ENCODE data around the gene TMIE.

DNA sequence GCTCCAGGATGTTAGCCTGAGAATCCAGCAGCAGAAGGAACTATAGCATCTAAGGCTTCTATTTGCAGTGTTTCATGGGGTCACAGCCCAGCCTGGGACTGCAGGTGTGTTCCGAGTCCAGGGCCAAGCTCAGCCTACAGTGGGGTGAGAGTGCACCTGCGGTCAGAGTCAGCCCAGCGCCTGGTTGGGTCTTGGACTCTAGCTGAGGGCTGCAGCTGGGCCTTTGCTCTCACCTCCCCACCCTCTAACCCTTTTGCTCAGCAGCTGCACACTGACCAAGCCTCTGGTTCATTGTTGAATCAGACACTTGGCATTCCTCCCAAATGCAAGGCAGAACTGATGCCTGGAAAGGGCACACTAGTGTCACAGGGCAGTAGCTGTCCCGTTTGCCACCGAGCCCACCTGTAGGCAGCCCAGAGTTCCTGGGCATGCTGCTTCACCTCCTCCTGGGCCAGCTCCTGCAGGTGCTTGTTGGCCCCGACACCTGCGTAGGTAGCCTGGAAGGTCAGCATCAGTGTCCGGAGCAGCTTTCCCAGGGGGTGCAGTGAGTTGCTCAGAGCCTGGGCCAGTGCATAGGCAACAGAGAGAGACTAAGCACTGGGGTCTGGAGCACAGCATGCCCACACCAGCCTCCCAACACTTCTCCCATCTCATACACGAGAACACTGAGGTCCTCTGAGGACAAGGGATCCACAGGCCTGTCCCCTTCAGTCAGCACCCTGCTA, 25.2 kb upstream of the TMIE start:
- no peak for TF ChIP-seq TAF1 (CRISPR knock-in tag; IDR thresholded peaks at IDR 0.05)
- TF ChIP-seq HIVEP1 (CRISPR knock-in tag; IDR thresholded peaks at IDR 0.05), result no peak
- TF ChIP-seq SCMH1 (CRISPR knock-in tag; IDR thresholded peaks at IDR 0.05; ENCODE audit: borderline replicate concordance), result no peak
- no peak for TF ChIP-seq NBN (conservative IDR thresholded peaks at IDR 0.05)
- no peak for TF ChIP-seq ZNF451 (CRISPR knock-in tag; IDR thresholded peaks at IDR 0.05)
- TF ChIP-seq, protein P1, sequence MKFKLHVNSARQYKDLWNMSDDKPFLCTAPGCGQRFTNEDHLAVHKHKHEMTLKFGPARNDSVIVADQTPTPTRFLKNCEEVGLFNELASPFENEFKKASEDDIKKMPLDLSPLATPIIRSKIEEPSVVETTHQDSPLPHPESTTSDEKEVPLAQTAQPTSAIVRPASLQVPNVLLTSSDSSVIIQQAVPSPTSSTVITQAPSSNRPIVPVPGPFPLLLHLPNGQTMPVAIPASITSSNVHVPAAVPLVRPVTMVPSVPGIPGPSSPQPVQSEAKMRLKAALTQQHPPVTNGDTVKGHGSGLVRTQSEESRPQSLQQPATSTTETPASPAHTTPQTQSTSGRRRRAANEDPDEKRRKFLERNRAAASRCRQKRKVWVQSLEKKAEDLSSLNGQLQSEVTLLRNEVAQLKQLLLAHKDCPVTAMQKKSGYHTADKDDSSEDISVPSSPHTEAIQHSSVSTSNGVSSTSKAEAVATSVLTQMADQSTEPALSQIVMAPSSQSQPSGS (CRISPR knock-in tag; IDR thresholded peaks at IDR 0.05), result no peak
